HepG2 (cell line): ENCODE data around the gene NUBP2. TPM values are rescaled to one million over a fixed set of nuclear protein-coding genes. Genes with fewer than 3 reads are reported as not detected.

ENCODE experiments used
- AKAP8 ChIP-seq: sonication (generic); formaldehyde crosslinking; IDR thresholded peaks from 2 replicates; pipeline ENCODE4 v1.5.1; 2020; ENCODE audit warnings: mild to moderate bottlenecking, missing genetic modification reagents
- ATF1 ChIP-seq: IDR thresholded peaks from 2 replicates; pipeline ENCODE4 v1.6.1; 2016; ENCODE audit warnings: mild to moderate bottlenecking, control low read depth
- DBP ChIP-seq: sonication (generic); formaldehyde crosslinking; IDR thresholded peaks from 2 replicates; pipeline ENCODE4 v1.4.0; 2020; ENCODE audit warnings: missing genetic modification reagents; ENCODE audit errors: not compliant biosample characterization
- GMEB1 ChIP-seq: sonication (generic); formaldehyde crosslinking; IDR thresholded peaks from 2 replicates; pipeline ENCODE4 v1.5.1; 2020; ENCODE audit warnings: missing genetic modification reagents, mild to moderate bottlenecking, borderline replicate concordance
- HNF4G ChIP-seq, 2 experiments: sonication (generic) in 1 of 2; formaldehyde crosslinking in 1 of 2; IDR thresholded peaks; 2 replicates each; pipeline versions ENCODE4 v1.4.0 to v1.6.1; 2011 to 2020; ENCODE audit warnings: borderline replicate concordance in 2 of 2, low read depth in 2 of 2, mild to moderate bottlenecking in 2 of 2, low read length in 1 of 2, missing genetic modification reagents in 1 of 2, moderate library complexity in 1 of 2
- JUND ChIP-seq: sonication (generic); formaldehyde crosslinking; IDR thresholded peaks from 2 replicates; pipeline ENCODE4 v1.8.0; 2022; ENCODE audit warnings: mild to moderate bottlenecking, missing genetic modification reagents
- MAFK ChIP-seq, 2 experiments: IDR thresholded peaks in 1 of 2; conservative IDR thresholded peaks in 1 of 2; 2 replicates each; pipeline ENCODE4 v1.6.1; 2011; ENCODE audit warnings: improper control_type of control experiment in 2 of 2, low read length in 2 of 2
- MBD4 ChIP-seq: IDR thresholded peaks from 2 replicates; pipeline ENCODE4 v1.6.1; 2012; ENCODE audit warnings: low read length, inconsistent platforms, borderline replicate concordance
- NFKB2 ChIP-seq: sonication (generic); formaldehyde crosslinking; IDR thresholded peaks from 2 replicates; pipeline ENCODE4 v1.4.0; 2020; ENCODE audit warnings: missing genetic modification reagents, borderline replicate concordance
- ONECUT2 ChIP-seq: sonication (generic); formaldehyde crosslinking; IDR thresholded peaks from 2 replicates; pipeline ENCODE4 v1.4.0; 2020; ENCODE audit warnings: missing genetic modification reagents
- RBM22 ChIP-seq: fragments of 200-400 bp; formaldehyde crosslinking; optimal IDR thresholded peaks from 2 replicates; pipeline ENCODE3; 2017; ENCODE audit warnings: mild to moderate bottlenecking, low read length, moderate library complexity
- SAFB2 ChIP-seq: sonication (generic); formaldehyde crosslinking; IDR thresholded peaks from 2 replicates; pipeline ENCODE4 v1.5.1; 2020; ENCODE audit warnings: missing genetic modification reagents, low read depth, mild to moderate bottlenecking, borderline replicate concordance
- TCF7 ChIP-seq: sonication (generic); IDR thresholded peaks from 2 replicates; pipeline ENCODE4 v1.6.1; 2016; ENCODE audit warnings: antibody characterized with exemption, low read depth
- USF2 ChIP-seq, 2 experiments: sonication (generic) in 1 of 2; formaldehyde crosslinking in 1 of 2; IDR thresholded peaks; 2 replicates each; pipeline versions ENCODE4 v1.5.1 to v1.6.1; 2011 to 2020; ENCODE audit warnings: borderline replicate concordance in 1 of 2, low read depth in 1 of 2, low read length in 1 of 2, mild to moderate bottlenecking in 1 of 2, missing genetic modification reagents in 1 of 2, moderate library complexity in 1 of 2
- ZBTB42 ChIP-seq: sonication (generic); formaldehyde crosslinking; IDR thresholded peaks from 2 replicates; pipeline ENCODE4 v1.5.0; 2020; ENCODE audit warnings: mild to moderate bottlenecking, missing genetic modification reagents
- ZEB1 ChIP-seq: IDR thresholded peaks from 2 replicates; pipeline ENCODE4 v1.6.1; 2012; ENCODE audit warnings: mild to moderate bottlenecking, low read depth, inconsistent platforms; ENCODE audit not compliant: insufficient replicate concordance
- ZMYM3 ChIP-seq: sonication (generic); formaldehyde crosslinking; IDR thresholded peaks from 2 replicates; pipeline ENCODE4 v1.5.1; 2020; ENCODE audit warnings: mild to moderate bottlenecking, missing genetic modification reagents
- ZNF253 ChIP-seq: sonication (generic); formaldehyde crosslinking; IDR thresholded peaks from 2 replicates; pipeline ENCODE4 v1.8.0; 2022; ENCODE audit warnings: mild to moderate bottlenecking, missing genetic modification reagents, borderline replicate concordance
- ZNF337 ChIP-seq: sonication (generic); formaldehyde crosslinking; IDR thresholded peaks from 2 replicates; pipeline ENCODE4 v1.5.1; 2020; ENCODE audit warnings: missing genetic modification reagents, low read depth, mild to moderate bottlenecking, borderline replicate concordance
- ZNF430 ChIP-seq: sonication (generic); formaldehyde crosslinking; IDR thresholded peaks from 2 replicates; pipeline ENCODE4 v1.9.0; 2021; ENCODE audit warnings: mild to moderate bottlenecking, missing genetic modification reagents
- ZNF567 ChIP-seq: sonication (generic); formaldehyde crosslinking; IDR thresholded peaks from 2 replicates; pipeline ENCODE4 v1.8.1; 2023; ENCODE audit warnings: mild to moderate bottlenecking, missing genetic modification reagents, borderline replicate concordance
- ZNF761 ChIP-seq: sonication (generic); formaldehyde crosslinking; conservative IDR thresholded peaks from 2 replicates; pipeline ENCODE4 v1.4.0; 2020; ENCODE audit warnings: mild to moderate bottlenecking, missing genetic modification reagents
- ZNF768 ChIP-seq: sonication (generic); formaldehyde crosslinking; IDR thresholded peaks from 2 replicates; pipeline ENCODE4 v1.4.0; 2020; ENCODE audit warnings: missing genetic modification reagents
- polyA plus RNA-seq, 8 experiments: library from polyadenylated mRNA; depleted of rRNA in 3 of 8; stranded (reverse) in 7 of 8; unstranded in 1 of 8; fragments of >200 nt; fragmentation: Illumina TruSeq in 4 of 8; extraction: Trizol in 4 of 8; gene quantifications; 2 replicates each; pipeline versions ENCODE4 v1.2.1 to v1.2.3, GENCODE V29; 2011 to 2016; ENCODE audit warnings: low read depth in 4 of 8, missing spikeins in 1 of 8, mixed read lengths in 1 of 8; ENCODE audit not compliant: insufficient read depth in 1 of 8
- total RNA-seq, 5 experiments: library from RNA; depleted of rRNA; stranded (reverse); fragments of >200 nt; fragmentation: Illumina TruSeq; extraction: Trizol; gene quantifications; 2 replicates each; pipeline ENCODE4 v1.2.3, GENCODE V29; 2016; ENCODE audit warnings: low read depth in 1 of 5

NUBP2 gene
- total and polyA plus RNA-seq, 2 of the 13 experiments (the other 11 are each of a cell fraction or from before 2014, with no cell fraction given): 25.7 to 61.5 TPM

GRCh38 chr16:1772908-1773702 lies 9.7 kb upstream of the NUBP2 start, which contains the start of gene MRPS34 (continued):
- TF ChIP-seq GMEB1: peak; percentile 70; the same call in 1 of the 2 replicates
- TF ChIP-seq ZNF567 (CRISPR knock-in tag): no peak
- peak; percentile 77 for TF ChIP-seq ZEB1
- no peak for TF ChIP-seq MAFK (conservative IDR thresholded peaks at IDR 0.05 in 1 of 2, IDR thresholded peaks at IDR 0.05 in 1 of 2; ENCODE audit: low read length in 2 of 2)
- TF ChIP-seq TCF7: no peak
- TF ChIP-seq NFKB2 (CRISPR knock-in tag): peak; percentile 72; the same call in 1 of the 2 replicates
- TF ChIP-seq ONECUT2 (CRISPR knock-in tag): no peak
- peak; percentile 86; the same call in 1 of the 2 replicates for TF ChIP-seq SAFB2 (CRISPR knock-in tag)
- TF ChIP-seq AKAP8 (CRISPR knock-in tag): no peak; the same call in 1 of the 2 replicates
- no peak for TF ChIP-seq ATF1 (CRISPR knock-in tag)
- TF ChIP-seq MBD4: no peak
- TF ChIP-seq RBM22: no peak
- TF ChIP-seq ZNF253 (CRISPR knock-in tag): peak; percentile 85; the same call in 1 of the 2 replicates
- TF ChIP-seq DBP (CRISPR knock-in tag): no peak
- TF ChIP-seq ZNF337: no peak
- TF ChIP-seq ZNF768 (CRISPR knock-in tag): peak; percentile 83; the same call in 1 of the 2 replicates
- TF ChIP-seq JUND: peak; percentile 58
- TF ChIP-seq USF2 (IDR thresholded peaks at IDR 0.05; ENCODE audit: low read depth, low read length): no peak
- peak; percentile 36; the same call in 1 of the 2 replicates for TF ChIP-seq USF2 (CRISPR knock-in tag; IDR thresholded peaks at IDR 0.05; ENCODE audit: borderline replicate concordance)
- no peak; the same call in 1 of the 2 replicates for TF ChIP-seq ZMYM3 (CRISPR knock-in tag)
- peak; percentile 72 for TF ChIP-seq ZNF761 (CRISPR knock-in tag)
- TF ChIP-seq HNF4G (IDR thresholded peaks at IDR 0.05; ENCODE audit: borderline replicate concordance, low read depth, low read length): peak; percentile 15; the same call in 1 of the 2 replicates
- TF ChIP-seq HNF4G (CRISPR knock-in tag; IDR thresholded peaks at IDR 0.05; ENCODE audit: borderline replicate concordance, low read depth): 0 out of 2 replicates have a peak, but pooled peaks have one; percentile 35
- no peak for TF ChIP-seq ZBTB42 (CRISPR knock-in tag)
- TF ChIP-seq ZNF430 (CRISPR knock-in tag): peak; percentile 71
